NCI-H146 (cell line): ENCODE measurements around the gene ZNF552.
"Not testable (repeated sequence)": the region's sequence is repeated elsewhere in the genome, so short reads cannot be mapped to it uniquely, and the experiment has no call there.

Experiments
- DNase-seq: peaks from one replicate; lab custom pipeline; 2025; lab: John Stamatoyannopoulos, UW

The ZNF552 gene

DNA sequence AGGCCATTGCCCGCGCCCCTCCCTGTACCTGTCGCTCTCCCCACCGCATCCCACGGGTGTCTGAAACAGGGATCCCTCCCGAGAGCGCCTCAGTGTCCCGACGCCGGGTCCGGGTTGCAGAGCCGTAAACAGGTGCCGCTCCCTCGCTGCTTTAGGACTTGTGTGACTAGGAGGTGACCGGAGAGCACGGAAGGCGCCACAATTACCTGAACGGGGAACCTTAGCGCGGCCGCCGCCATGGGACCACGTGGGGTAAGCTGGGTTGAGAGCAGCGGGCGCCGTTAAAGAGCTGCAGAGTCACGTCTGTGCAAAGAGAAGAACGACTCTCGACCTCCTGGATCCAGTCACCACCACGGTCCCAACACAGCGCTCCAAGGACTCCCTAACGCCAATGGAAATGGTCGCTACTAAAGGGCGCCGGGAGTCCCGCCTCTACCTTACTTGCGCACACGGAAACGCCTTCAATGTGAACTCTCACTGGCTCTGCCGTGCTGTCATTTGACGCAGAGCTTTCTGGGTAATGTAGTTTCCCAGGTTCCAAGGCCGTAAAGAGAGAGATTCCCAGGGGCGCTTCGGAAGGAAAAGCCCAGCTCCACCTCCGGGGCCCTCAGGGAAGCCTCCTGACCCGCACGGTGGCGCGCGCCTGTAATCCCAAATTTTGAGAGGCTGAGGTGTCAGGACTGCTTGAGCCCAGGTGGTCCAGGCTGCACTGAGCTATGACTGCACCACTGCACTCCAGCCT lies at the start of gene ZNF552:
Gene ZNF552 (minus strand): TSS at position 409 of the 742 bp plus-strand sequence. CDS start 170 bp downstream, at position 239.
- DNase-seq = peak; percentile 96

DNA sequence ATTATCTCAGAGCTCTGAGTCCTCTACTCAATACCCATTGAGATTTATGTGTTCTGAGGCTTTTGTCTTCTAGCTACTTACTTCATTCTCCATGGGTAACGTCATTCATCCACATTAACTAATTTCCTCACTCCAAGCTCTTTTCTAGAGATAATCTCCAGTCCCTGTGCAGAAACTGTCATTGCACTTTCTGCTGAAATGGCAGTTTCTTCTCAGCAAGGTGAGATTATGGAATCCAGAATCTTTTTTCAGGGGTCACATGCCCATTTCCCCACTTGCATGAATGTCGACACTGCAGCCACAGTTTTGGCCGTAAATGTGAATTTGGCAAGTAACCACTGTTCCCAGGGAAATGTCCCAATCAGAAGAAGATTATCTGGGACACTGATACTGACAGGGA lies 47.6 kb upstream of the ZNF552 start:
- not testable (repeated sequence) for DNase-seq

DNA sequence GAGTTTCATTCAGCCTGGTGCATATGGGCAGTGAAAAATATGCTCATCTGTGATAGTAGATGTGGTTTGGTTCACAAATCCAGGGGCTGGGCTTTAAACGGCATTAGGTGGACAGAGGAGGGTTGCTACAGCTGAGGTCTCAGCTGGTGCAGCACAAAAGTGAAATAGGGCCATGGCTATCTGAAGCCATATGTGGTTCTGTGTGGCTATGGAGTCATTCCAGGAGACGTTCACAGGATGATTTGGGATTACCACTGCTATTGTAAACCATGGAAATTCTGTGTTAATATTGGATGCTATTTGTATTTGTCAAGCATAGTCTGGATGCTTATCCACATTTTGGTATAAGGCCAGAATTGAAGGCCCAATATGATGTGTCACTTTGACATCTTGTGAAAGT lies 39.4 kb upstream of the ZNF552 start:
- DNase-seq = not testable (repeated sequence)

DNA sequence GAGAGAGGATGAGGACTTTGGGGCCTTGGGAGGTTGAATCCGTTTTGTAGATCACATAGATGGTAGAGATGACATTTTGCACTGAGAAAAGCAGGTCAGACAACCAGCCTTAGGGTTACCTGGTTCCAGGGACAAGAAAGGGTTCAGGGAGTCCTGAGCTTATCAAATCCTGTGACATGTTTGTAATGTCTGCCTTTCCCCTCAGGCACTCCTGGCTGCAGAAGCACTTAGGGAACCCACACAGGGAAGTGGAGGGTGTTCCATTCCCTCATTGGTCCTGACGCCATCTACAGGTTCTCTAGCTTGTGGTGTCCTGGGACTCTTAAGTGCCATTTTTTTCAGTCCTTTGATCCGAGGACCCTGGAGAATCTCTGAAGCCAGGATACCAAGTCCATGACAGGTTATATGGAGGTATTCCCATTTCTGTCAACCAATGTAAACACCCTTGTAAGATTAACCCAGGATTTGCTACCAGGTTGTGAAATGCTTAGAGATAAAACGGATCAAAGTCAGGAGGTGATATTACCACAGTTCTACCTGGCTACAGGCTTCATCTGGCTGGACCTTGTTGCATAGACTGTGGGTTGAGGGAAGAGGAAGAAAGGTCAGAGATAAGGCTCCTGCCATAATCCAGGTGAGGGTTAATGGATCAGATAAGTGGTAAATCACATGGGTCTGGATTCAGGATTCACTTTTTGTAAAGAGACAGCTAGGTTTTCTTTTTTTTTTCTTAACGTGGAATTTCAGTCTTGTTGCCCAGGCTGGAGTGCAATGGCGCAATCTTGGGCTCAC lies 37.3 kb upstream of the ZNF552 start:
- not testable (repeated sequence) for DNase-seq

DNA sequence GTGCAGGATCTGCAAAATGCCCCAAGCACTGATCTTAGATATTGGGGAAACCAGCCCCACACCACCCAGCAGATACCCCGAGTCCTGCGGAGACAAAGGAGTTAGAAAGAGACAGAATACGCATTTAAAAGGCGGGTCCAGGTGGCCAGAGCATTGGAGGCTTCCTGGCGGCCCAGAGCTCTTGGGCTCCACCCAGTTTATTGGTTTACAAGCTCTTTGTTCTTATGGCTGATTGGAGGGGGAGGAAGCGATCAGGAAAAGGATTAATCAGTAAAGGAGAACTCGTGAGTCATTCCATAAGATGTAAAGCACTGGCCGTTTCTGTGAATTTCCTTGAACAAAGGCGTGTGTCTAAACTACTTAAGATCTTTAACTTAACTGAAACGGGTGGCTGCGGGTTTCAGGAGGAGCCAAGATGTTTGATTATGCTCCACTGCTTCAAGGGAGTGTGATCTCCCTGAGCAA lies 35.9 kb upstream of the ZNF552 start:
- DNase-seq = peak; percentile 66

DNA sequence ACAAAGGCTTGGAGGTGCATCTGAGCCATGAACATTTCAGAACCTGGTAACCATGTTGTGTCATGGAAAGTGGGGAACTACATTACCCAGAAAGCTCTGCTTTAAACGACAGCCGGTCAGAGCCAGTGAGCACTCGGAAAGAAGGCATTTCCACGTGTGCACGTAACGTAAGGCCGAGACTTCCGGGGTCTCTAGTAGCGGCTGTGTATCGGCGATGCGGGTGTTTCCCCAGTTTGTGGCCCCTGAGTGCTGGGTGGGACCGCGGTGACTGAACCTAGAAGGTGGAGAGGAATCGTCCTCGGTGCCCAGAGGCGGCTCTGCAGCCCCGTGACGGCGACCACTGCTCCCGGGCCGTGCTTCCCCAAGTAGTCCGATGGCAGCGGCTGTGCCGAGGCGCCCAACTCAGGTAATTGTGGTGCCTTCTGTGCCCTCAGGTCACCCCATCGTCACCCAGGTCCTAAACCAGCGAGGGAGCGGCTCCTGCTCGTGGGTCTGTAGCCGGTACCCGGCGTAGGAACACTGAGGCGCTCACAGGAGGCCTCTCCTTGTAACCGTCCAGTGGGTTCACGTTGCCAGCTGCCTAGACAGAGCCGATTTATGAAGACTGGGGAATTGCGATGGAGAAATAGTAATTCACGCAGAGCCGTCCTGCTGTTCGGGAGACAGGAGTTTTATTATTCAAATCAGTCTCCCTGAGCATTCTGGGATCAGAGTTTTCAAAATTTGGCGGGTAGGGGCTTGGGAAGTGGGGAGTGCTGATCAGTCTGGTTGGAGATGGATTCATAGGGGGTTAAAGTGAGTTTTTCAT lies 35.2 kb upstream of the ZNF552 start, which contains the start of gene ZNF587:
Gene ZNF587 (plus strand): TSS at position 194 of the 808 bp plus-strand sequence. CDS start 180 bp downstream, at position 374.
- DNase-seq = peak; percentile 89

DNA sequence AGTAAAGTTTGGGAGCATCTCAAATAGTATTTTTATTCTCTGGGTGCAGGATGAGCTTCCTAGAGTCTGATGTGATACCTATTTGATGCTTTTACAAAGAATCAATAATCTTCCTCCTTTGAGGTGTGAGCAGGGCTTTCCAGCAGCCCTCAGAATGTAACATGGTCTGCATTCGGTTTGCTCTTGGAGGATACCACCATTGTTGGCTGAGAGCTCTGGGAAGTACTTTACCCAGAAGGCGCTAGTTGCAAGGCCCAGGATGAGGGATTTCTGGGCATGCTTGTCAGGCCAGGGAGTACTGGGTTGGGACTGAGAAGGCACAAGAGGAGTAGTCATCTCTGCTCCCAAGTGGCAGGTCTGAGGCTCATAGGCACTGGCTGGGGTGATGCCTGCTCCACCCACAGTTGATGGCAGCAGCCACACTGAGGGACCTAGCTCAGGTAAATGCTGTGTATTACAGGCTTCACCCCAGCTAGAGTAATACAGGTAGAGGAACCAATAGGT lies 34.5 kb upstream of the ZNF552 start:
- not testable (repeated sequence) for DNase-seq

DNA sequence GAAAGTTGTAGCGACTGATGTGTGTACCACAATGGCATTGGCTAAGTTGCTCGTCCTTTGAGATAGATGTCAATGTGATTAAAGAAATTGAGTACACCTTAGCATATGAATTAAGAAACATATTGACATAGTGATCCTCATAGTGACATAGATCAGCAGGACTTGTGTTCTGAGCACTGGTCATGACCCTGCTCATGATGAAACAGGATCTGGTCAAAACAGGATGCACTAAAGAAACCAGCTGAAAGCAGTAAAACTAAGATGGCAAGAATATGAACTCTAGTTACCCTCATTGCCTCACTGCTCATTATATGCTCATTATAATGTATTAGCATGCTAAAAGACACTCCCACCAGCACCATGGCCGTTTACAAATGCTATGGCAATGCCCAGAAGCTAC lies 32.5 kb upstream of the ZNF552 start:
- DNase-seq = not testable (repeated sequence)

DNA sequence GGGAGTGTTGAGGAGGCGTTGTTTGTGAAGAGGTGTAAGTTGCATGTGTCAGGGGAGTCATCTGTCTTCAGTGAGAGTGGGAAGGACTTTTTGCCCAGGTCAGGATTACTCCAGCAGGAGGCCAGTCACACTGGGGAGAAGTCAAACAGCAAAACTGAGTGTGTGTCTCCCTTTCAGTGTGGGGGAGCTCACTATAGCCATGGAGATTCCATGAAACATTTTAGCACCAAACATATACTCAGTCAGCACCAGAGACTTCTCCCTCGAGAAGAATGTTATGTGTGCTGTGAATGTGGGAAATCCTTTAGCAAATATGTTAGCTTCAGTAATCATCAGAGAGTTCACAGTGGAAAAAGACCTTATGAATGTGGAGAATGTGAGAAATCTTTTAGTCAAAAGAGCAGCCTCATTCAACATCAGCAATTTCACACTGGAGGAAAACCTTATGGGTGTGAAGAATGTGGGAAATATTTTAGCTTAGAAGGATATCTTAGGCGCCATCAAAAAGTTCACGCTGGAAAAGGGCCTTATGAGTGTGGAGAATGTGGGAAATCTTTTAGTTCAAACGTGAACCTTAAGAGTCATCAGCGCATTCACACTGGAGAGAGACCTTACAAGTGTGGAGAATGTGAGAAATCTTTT lies 26.5 kb upstream of the ZNF552 start:
- no peak for DNase-seq

DNA sequence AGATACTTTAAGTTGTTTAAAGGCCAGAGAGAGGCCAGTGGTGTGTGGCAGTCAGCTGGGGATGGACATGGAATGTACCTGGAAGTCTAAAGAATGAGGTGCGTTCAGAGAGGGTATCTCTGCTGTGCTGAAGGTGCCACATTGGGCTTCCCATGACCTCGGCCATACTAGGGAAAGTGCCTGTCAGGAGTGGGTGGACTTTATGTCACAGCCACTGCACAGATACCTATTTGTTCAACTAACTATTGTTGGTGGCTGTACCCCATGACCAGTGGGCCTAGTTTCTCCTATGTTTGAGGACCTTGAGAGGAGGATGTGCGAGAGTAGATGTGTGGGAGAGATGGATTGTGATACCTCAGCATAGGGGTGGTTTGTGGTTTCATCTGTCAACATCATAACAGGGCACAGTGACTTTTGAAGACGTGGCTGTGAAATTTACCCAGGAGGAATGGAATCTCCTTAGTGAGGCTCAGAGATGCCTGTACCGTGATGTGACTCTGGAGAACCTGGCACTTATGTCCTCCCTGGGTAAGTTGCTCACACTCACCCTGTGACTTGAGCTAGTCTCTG lies 24.0 kb upstream of the ZNF552 start:
- not testable (repeated sequence) for DNase-seq

DNA sequence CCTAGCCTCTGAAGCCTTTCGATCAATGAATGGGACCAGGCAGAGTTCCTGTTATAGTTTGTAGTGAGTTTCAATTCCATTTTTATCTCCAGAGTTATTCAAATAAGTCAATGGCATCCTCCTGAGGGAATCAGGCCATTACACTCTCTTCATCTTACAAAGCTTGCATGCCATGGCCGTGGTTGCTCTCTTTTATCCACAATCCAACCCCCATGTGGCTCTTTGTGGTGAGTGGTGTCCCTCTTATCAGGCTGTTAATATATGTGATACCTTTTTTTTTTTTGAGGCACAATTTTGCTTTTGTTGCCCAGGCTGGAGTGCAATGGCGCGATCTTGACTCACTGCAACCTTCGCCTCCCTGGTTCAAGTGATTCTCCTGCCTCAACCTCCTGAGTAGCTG lies 22.3 kb upstream of the ZNF552 start:
- DNase-seq = not testable (repeated sequence)

DNA sequence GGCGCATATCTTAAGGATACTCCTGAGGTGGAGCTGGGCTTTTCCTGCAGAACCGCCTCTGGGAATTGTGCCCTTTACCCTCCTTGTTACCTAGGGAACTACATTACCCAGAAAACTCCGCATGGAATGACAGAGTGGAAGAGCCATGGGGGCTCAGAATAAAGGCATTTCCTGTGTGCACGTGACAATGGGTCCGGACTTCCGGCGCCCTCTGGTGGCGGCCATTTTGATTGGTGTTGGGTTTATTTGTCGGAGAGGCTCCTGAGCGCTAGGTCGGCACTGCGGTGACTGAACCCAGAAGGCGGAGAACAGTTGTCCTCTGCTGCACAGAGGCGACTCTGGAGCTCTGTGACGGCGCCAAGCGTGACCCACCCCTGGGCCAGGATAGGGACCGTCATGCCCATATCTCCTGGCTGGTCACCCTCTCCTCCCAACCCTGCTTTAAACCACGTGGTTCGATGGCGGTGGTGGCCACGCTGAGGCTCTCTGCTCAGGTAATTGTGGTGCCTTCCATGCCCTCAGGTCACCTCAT lies 15.4 kb upstream of the ZNF552 start, which contains the start of gene ZNF587B:
Gene ZNF587B (plus strand): TSS at position 229 of the 532 bp plus-strand sequence. CDS start 230 bp downstream, at position 459.
- no peak for DNase-seq

DNA sequence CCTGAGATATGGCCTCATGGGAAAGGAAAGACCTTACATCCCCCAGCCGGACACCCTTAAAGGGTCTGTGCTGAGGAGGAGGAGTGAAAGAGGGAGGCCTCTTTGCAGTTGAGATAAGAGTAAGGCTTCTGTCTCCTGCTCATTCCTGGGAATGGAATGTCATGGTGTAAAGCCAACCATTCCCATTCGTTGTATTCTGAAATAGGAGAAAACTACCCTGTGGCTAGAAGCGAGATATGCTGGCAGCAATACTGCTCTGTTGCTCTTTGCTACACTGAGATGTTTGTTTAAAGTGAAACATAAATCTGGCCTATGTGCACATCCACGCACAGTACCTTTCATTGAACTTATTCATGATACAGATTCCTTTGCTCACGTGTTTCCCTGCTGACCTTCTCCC lies 14.6 kb upstream of the ZNF552 start:
- DNase-seq = no peak

DNA sequence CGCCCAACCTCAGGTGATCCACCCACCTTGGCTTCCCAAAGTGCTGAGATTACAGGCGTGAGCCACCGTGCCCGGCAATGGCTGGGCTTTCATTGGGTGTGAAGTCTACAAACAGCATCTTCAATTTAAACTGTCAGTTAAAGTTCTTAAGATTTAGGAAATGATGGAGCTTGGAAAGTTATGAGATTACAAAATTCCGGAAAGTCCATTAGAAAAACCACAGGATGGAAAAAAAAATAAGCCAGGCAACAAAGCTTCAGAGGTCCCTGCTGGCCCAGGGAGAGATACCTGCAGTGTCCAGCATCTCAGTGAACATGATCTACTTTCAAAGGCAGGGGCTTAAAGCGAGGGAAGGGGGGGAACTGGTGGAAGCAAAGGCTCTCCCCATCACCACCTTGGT lies 10.8 kb upstream of the ZNF552 start:
- no peak for DNase-seq

DNA sequence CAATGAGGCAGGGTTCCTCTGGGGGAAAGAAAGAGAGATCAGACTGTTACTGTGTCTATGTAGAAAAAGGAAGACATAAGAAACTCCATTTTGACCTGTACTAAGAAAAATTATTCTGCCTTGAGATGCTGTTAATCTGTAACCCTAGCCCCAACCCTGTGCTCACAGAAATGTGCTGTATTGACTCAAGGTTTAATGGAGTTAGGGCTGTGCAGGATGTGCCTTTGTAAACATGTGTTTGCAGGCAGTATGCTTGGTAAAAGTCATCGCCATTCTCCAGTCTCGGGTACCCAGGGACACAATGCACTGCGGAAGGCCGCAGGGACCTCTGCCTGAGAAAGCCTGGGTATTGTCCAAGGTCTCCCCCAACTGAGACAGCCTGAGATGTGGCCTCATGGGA lies 8.9 kb upstream of the ZNF552 start:
- not testable (repeated sequence) for DNase-seq

DNA sequence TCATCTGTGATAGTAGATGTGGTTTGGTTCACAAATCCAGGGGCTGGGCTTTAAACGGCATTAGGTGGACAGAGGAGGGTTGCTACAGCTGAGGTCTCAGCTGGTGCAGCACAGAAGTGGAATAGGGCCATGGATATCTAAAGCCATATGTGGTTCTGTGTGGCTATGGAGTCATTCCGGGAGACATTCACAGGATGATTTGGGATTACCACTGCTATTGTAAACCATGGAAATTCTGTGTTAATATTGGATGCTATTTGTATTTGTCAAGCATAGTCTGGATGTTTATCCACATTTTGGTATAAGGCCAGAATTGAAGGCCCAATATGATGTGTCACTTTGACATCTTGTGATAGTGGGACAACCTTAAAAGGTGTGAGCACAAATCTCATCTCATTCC lies 8.4 kb upstream of the ZNF552 start:
- not testable (repeated sequence) for DNase-seq

DNA sequence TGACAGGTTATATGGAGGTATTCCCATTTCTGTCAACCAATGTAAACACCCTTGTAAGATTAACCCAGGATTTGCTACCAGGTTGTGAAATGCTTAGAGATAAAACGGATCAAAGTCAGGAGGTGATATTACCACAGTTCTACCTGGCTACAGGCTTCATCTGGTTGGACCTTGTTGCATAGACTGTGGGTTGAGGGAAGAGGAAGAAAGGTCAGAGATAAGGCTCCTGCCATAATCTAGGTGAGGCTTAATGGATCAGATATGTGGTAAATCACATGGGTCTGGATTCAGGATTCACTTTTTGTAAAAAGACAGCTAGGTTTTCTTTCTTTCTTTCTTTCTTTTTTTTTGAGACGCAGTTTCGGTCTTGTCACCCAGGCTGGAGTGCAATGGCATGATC lies 6.8 kb upstream of the ZNF552 start:
- DNase-seq = not testable (repeated sequence)

DNA sequence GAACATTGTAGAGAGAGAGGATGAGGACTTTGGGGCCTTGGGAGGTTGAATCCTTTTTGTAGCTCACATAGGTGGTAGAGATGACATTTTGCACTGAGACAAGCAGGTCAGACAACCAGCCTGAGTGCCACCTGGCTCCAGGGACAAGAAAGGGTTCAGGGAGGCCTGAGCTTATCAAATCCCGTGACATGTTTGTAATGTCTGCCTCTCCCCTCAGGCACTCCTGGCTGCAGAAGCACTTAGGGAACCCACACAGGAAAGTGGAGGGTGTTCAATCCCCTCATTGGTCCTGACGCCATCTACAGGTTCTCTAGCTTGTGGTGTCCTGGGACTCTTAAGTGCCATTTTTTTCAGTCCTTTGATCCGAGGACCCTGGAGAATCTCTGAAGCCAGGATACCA lies 6.4 kb upstream of the ZNF552 start:
- not testable (repeated sequence) for DNase-seq

DNA sequence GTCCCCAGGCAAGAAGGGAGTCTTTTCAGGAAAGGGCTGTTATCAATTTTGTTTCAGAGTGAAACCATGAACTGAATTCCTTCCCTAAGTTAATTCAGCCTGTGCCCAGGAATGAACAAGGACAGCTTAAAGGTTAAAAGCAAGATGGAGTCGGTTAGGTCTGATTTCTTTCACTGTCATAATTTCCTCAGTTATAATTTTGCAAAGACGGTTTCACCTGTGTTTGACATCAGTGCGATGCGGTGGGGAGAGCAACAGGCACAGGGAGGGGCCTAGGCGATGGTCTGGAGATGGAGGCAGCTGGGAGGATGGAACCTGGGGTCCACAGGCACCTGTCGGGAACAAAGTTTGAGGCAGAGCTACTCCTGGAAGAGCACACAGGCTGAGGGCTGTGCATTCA lies 5.9 kb upstream of the ZNF552 start:
- no peak for DNase-seq

DNA sequence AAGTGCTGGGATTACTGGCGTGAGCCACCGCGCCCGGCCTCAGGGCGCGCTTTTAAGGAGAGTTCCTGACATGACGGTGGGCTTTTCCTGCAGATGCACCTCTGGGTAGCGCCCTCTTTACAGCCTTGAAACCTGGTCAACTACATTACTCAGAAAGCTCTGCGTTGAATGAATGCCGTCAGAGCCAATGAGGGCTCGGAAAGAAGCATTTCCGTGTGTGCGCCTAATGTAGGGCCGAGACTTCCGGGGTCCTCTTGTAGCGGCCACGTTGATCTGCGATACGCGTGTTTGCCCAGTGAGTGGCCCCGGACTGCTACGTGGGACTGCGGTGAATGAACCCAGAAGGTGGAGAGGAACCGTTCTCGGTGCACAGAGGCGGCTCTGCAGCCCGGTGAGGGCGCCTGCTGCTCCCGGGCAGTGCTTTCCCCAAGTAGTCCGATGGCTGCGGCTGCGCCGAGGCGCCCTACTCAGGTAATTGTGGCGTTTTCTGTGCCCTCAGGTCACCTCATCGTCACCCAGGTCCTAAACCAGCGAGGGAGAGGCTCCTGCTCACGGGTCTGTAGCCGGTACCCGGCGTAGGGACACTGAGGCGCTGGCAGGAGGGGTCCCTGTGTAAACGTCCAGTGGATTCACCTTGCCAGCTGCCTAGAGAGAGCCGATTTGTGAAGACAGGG lies 4.9 kb upstream of the ZNF552 start:
- peak; percentile 97 for DNase-seq
